ENCODE results near the gene EXOC6B. TPM values are rescaled to one million over a fixed set of nuclear protein-coding genes. Genes with fewer than 3 reads are reported as not detected.

EXOC6B gene
- total RNA-seq, 1 donor from 2014 or later, result 37.4 TPM

- DNase-seq (ENCODE audit: low spot score), result no peak
These were observed 4.4 kb upstream of the EXOC6B start for GRCh38 chr2:72830273-72830672.

DNA sequence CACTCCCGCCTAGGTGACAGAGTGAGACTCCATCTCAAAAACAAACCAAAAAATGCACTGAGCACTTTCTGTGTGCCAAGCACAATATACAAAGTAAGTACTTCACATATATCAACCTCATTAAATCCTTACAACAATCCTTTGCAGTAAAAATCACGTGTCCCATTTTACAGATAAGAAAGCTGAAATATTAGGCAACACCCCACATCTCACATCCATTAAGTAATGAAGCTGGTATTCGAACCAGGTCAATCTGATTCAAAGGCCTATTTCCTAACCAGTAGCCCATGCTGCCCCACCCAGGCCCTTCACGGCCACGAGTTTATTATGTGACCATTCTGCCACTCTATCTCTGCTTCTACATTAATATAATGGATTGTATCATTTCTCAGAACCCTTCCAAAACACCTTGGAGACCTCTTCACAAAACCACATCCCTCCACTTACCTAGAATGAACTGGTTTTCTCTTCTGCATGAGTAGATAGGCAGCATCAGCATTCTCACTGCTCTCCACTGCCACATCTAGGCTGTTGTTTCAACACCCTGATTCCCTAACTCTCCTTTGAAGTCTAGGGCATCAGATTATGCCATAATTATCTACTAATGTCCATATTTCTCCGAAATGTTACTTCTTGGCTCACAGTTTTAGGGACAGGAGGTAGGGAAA lies 3.1 kb upstream of the EXOC6B start:
- DNase-seq (ENCODE audit: low spot score), result no peak

- no peak for DNase-seq (ENCODE audit: low spot score)
These were observed 2.3 kb upstream of the EXOC6B start for GRCh38 chr2:72827966-72828646.

GRCh38 chr2:72827487-72827886 lies 1.7 kb upstream of the EXOC6B start:
- DNase-seq (ENCODE audit: low spot score), result no peak

DNA sequence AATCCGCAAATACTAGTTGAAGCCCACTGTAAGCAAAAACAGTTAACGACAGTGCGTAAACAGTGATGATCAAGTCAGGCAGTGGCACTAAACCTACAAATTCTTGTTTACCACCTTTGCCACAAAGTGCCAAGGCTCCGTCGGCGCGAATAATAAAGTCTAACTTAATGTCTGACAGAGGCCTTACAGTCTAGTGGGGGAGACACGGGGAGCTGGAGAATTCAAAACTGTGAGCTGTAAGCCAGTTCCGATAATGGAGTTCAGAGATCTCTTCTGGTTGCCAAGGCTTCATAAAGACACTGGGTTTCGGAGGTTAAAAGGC lies 284 bp upstream of the EXOC6B start:
- no peak for DNase-seq (ENCODE audit: low spot score)

DNA sequence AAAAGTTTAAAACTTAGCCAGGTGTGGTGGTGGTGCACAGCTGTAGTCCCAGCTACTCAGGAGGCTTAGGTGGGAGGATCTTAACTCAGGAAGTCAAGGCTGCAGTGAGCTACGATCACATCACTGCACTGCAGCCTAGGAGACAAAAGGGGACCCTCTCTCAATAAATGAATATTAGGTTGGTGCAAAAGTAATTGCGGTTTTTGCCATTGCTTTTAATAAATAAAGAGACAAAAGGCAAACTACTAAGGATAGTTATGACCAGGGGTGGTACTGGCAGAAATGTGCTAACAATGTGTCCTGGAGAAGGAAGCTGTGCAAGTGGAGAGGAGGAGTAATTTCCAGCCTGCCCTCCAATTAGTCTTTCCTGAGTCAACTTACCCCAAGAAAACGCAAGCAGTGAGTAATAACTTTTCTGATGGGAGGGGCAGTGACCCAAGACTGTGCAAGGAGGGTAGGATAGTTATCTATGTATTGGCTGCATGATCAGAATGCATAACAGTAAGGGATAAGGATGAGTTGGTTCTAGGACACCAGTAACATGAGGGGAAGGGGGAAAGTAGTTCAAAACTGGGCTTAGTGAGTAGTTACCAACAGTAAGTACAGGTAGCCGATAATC lies 1.5 kb downstream of the EXOC6B start:
- DNase-seq (ENCODE audit: low spot score), result no peak

DNA sequence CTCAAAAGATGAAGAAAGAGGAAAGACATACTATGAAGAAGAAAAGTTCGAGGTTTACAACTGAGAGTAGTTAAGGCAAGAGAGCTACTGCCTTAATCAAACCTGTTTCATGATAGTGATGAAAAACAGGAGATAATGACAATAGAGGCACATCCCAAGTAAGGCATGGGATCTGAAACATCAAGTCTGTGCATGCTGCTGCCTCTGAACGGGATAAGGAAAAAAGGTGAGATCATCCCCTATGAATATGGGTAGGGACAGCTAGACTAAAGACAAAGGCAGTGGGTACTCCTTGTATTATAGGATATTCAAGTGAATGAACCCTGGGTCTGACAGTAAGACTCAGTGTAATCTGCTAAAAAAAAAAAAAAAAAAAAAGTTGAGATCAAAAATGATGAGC lies 3.0 kb downstream of the EXOC6B start:
- no peak for DNase-seq (ENCODE audit: low spot score)

GRCh38 chr2:72821983-72822382 lies 3.9 kb downstream of the EXOC6B start:
- no peak for DNase-seq (ENCODE audit: low spot score)

- no peak for DNase-seq (ENCODE audit: low spot score)
These were observed 4.7 kb downstream of the EXOC6B start for GRCh38 chr2:72821118-72821517.

GRCh38 chr2:72819501-72819900 lies 6.3 kb downstream of the EXOC6B start:
- DNase-seq (ENCODE audit: low spot score), result no peak

DNA sequence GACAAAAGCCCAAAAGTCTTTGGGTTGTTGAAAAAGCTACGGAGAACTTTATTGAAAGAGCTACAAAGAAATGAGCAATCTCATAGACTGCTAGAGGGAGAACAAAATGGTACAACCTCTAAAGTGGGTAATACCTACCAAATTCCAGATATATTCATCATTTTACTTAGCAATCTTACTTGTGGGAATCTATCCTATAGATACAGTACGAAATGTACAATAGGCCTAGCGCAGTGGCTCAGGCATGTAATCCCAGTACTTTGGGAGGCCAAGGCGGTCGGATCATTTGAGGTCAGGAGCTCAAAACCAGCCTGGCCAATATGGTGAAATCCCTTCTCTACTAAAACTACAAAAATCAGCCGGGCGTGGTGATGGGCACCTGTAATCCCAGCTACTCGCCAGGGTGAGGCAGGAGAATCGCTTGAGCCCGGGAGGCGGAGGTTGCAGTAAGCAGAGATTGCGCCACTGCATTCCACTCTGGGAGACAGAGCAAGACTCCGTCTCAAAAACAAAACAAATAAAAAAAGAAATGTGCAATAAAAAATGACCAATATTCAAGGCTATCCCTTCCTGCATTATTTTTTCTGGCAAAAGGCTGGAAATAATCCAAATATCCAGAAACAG lies 10.1 kb downstream of the EXOC6B start:
- DNase-seq (ENCODE audit: low spot score), result no peak

DNA sequence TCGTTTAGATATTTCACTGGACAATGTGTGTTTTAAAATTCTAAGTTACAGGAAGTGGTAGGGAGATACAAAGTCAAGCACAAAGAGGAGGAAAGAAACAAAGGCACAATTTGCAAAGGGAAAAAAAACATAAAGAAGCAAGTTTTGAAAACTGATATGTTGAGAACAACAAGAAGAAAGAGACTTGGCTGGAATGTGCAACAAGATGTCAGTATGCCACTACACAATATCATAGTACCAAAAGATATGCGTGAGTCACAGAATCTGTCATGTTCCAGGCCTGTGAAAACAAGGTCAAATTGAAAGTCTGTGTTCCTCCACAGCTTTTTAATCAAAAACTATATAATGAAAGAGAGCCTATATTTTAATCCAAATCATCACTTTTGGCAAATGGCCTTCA lies 12.0 kb downstream of the EXOC6B start:
- DNase-seq (ENCODE audit: low spot score), result no peak

DNA sequence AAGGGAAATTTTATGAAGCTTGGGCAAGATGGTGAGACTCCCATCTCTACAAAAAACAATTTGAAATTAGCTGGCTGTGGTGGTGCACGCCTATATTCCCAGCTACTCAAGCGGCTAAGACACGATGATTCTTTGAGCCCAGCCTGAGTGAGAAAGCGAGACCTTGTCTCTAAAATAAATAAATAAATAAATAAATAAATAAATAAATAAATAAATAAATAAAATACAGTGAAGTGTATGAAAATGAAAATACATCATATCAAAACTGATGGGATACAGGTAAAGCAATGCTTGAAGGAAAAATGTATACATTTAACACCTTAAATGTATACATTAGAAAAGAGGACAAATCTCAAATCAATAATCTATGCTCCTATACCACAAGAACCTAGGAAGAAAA lies 15.7 kb downstream of the EXOC6B start:
- DNase-seq (ENCODE audit: low spot score), result no peak

DNA sequence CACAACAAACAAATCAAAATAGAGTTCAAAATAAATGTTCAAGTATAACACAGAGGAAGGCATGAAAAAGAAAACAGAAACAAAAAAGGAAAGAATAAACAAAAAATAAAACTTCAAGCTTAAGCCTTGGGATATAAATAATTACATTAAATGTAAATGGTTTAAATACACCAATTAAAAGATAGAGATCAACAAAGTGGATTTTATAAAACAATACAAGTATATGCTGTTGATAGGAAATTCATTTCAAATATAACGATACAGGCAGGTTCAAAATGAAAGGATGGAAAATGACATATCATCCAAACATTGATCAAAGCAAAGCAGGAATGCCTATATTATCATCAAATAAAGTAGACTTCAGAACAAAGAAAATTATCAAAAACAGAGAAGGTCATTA lies 16.7 kb downstream of the EXOC6B start:
- DNase-seq (ENCODE audit: low spot score), result no peak

GRCh38 chr2:72806280-72806945 lies 19.4 kb downstream of the EXOC6B start:
- DNase-seq (ENCODE audit: low spot score), result no peak

DNA sequence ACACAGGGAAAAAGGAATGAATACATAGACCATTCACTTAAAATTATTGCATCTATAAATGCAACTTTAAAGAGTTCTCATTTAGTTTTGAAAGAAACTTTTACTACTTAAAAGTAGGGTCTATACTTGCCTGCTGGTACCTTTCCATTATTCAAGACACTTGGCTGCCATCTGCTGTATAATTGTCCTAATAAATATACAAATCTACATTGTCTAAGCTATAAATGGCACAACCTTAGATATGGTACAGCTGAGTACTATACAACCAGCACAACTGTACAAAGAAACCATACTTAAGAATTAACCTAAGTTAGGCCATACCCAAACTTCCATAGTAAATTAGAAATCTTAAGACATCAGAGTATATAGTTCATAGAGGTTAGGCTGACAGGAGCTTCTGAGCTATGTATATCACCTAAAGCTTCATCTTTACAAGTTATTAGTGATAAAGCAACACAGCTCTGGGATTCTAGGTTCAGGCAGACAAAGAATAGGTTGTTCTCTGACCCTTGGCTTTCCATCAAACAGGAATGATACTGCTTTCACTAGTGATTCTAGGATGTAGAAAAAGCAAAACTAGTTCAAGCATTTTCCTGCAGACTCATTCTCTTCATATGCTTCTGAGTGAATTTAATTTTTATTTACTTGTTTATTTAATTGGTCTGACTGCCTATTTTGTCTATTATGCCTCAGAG lies 22.1 kb downstream of the EXOC6B start:
- DNase-seq (ENCODE audit: low spot score), result no peak

DNA sequence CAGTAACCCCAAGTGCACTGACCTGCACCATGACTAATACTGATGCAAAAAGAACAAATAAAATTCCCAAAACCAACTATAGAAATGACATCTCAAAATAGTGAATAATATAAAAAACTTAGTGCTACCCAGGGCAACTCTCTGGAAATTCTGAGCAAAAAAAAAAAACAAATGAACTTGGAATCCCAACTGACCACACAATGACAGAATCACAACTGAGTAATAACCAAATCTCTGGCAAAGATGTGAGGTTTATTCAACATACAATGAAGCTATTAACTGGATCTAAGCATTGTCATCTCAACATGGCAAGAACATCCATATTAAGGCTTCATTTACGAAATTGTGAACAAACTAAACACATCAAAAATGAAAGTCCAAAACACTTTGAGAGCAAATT lies 22.7 kb downstream of the EXOC6B start:
- DNase-seq (ENCODE audit: low spot score), result no peak

DNA sequence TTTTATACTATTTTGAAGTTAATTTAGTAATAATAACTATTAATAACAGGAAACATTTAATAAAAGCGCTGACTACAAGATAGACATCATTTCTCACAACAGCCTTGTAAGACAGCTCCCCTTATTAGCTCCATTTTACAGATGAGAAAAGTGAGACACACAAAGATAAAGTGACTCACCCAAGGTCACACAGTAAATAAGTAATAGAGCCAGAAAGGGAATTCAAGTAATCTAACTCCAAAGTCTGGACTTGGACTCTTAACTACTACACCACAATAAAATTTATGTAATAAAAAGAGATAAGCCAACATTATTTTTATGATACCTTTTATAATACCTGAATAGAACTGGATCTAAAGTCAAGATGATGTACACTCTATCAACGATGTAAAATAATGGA lies 25.3 kb downstream of the EXOC6B start:
- DNase-seq (ENCODE audit: low spot score), result no peak

DNA sequence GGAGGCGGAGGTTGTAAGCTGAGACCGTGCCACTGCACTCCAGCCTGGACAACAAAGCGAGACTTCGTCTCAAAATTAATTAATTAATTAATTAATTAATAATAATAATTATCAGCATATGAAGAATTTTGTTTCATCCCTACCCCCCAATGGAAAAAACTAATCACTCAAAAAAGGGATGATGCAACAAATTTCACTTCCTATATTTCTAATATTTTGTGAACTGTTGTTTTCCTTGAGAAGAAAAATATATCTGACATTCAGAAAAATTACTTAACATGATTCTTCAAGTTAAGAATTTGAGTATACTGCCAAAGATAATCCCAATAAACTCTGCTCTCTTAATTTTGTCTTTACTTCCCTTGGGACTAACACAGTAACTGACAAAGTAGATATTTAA lies 28.1 kb downstream of the EXOC6B start:
- DNase-seq (ENCODE audit: low spot score), result no peak

DNA sequence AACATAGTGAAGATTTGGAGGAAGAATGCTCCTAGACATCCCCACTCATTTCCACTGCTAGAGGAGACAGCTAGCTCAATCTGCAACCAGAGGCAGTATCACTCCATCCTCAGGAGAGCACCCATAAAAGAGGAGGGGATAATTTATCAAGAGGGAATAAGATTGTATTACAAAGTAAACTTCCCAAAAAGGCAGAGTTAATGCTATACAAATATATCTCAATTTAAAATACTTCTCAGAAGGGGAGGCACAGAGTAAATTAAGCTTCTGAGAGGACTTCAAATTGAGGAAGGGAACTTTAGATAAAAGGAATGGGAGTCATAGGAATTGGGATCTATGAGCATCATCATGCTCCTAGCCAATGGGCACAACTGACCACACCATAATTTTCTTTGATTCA lies 29.1 kb downstream of the EXOC6B start:
- DNase-seq (ENCODE audit: low spot score), result no peak

- no peak for DNase-seq (ENCODE audit: low spot score)
These were observed 31.3 kb downstream of the EXOC6B start for GRCh38 chr2:72794572-72794971.
